OCI-LY7 (cell line): Measurements from ENCODE around the gene ZNF101. TPM values are rescaled to one million over a fixed set of nuclear protein-coding genes. Genes with fewer than 3 reads are reported as not detected.

Source experiments
- Bru-seq: library from RNA; stranded (reverse); fragments of 400-500 nt; gene quantifications from one replicate; lab custom pipeline; 2021; lab: Mats Ljungman, UMichigan
- BruChase-seq, 2 experiments: library from RNA; stranded (reverse); fragments of 400-500 nt; gene quantifications; one replicate each; lab custom pipeline; 2021; lab: Mats Ljungman, UMichigan
- BruUV-seq: library from RNA; stranded (reverse); fragments of 400-500 nt; replicated peaks from 2 replicates; lab custom pipeline; 2021; lab: Mats Ljungman, UMichigan
- CTCF ChIA-PET: fragments of 300-600 bp; sonication (Branson Sonifier 250); formaldehyde crosslinking; loops from one replicate; lab custom pipeline; 2022; ENCODE audit warnings: antibody characterized with exemption; ENCODE audit not compliant: unreplicated experiment; lab: Charles Lee
- POLR2A ChIA-PET: fragments of 300-600 bp; sonication (Branson Sonifier 250); formaldehyde crosslinking; loops from one replicate; lab custom pipeline; 2022; ENCODE audit warnings: antibody characterized with exemption; lab: Charles Lee
- DNase-seq: peaks from one replicate; pipeline ENCODE4 v3.0.0-alpha.2; 2015; ENCODE audit warnings: low spot score
- H2AFZ ChIP-seq: fragments of 200-600 bp; sonication (generic), shearing (Covaris generic); 2 replicates; pipeline ENCODE4 v1.6.1; 2014; ENCODE audit warnings: mild to moderate bottlenecking, antibody characterized with exemption, low read length, moderate library complexity
- H3K27ac ChIP-seq: fragments of 200-600 bp; sonication (generic); 2 replicates; pipeline ENCODE4 v1.5.1; 2014; ENCODE audit warnings: mixed run types, low read depth, mild to moderate bottlenecking, moderate library complexity, low read length, inconsistent platforms; ENCODE audit not compliant: poor library complexity, severe bottlenecking
- H3K36me3 ChIP-seq: fragments of 200-600 bp; sonication (generic); 2 replicates; pipeline ENCODE4 v1.6.1; 2014; ENCODE audit warnings: mild to moderate bottlenecking, antibody characterized with exemption, low read length, moderate library complexity, mixed read lengths; ENCODE audit not compliant: insufficient read depth
- H3K4me1 ChIP-seq: fragments of 200-600 bp; sonication (generic); 2 replicates; pipeline ENCODE4 v1.5.1; 2014; ENCODE audit warnings: mild to moderate bottlenecking, low read length; ENCODE audit not compliant: insufficient read depth, poor library complexity, severe bottlenecking
- H3K4me2 ChIP-seq: fragments of 200-600 bp; sonication (generic); 2 replicates; pipeline ENCODE4 v1.6.1; 2014; ENCODE audit warnings: mild to moderate bottlenecking, low read length
- H3K4me3 ChIP-seq: fragments of 200-600 bp; sonication (generic); 2 replicates; pipeline ENCODE4 v1.5.1; 2014; ENCODE audit warnings: mild to moderate bottlenecking, low read depth, low read length; ENCODE audit not compliant: poor library complexity, severe bottlenecking
- H3K79me2 ChIP-seq: fragments of 200-600 bp; sonication (generic); 2 replicates; pipeline ENCODE4 v1.6.1; 2016; ENCODE audit warnings: low read depth, mild to moderate bottlenecking, low read length, moderate library complexity, mixed read lengths; ENCODE audit not compliant: insufficient read depth
- H3K9me2 ChIP-seq: fragments of 200-600 bp; sonication (generic); 2 replicates; pipeline ENCODE4 v1.6.1; 2016; ENCODE audit warnings: mild to moderate bottlenecking, low read length, mixed read lengths; ENCODE audit not compliant: insufficient read depth
- H3K9me3 ChIP-seq: fragments of 200-600 bp; sonication (generic); 2 replicates; pipeline ENCODE4 v1.6.1; 2014; ENCODE audit warnings: mild to moderate bottlenecking, mixed run types, low read length, mixed read lengths
- H4K20me1 ChIP-seq: fragments of 200-600 bp; sonication (generic); 2 replicates; pipeline ENCODE4 v1.6.1; 2014; ENCODE audit warnings: mild to moderate bottlenecking, antibody characterized with exemption, low read length, moderate library complexity, mixed read lengths; ENCODE audit not compliant: insufficient read depth
- CTCF ChIP-seq: fragments of 200-600 bp; sonication (generic); conservative IDR thresholded peaks from 2 replicates; pipeline ENCODE4 v1.5.1; 2014; ENCODE audit warnings: mild to moderate bottlenecking, antibody characterized with exemption, low read length, moderate library complexity, mixed read lengths
- EZH2phosphoT487 ChIP-seq: fragments of 200-600 bp; sonication (generic); IDR thresholded peaks from 2 replicates; pipeline ENCODE4 v1.6.1; 2018; ENCODE audit warnings: low read depth, borderline replicate concordance, mild to moderate bottlenecking, mixed run types, antibody characterized with exemption, low read length, moderate library complexity, mixed read lengths
- intact Hi-C: fragments of 100-400 bp; cut with micrococcal nuclease; formaldehyde crosslinking; loops from one replicate; pipeline ENCODE4 v1.10.0; 2022; ENCODE audit not compliant: unreplicated experiment
- long read RNA-seq: library from polyadenylated mRNA; stranded (forward); transcript quantifications from one replicate; pipeline ENCODE4 v2.0.0, GENCODE V29; 2022
- total RNA-seq, 2 experiments: library from RNA; depleted of rRNA in 1 of 2; stranded (reverse); fragments of >200 nt in 1 of 2; shearing (Covaris generic) in 1 of 2; gene quantifications; 2 replicates each; pipeline ENCODE4 v1.2.3, GENCODE V29; 2014 to 2022

The ZNF101 gene
- 83.8 and 85.6 TPM in 2 replicates for total RNA-seq (2014; rRNA removed; shearing (Covaris generic))
- 66.6 and 87.0 TPM in 2 replicates for total RNA-seq (2022)
- percentile 94 among the genes with signal in this experiment for Bru-seq, nascent RNA
- percentile 96 among the genes with signal in this experiment for BruChase-seq, experiment 1, labeled RNA remaining after a 6-hour chase
- percentile 96 among the genes with signal in this experiment for BruChase-seq, experiment 2, labeled RNA remaining after a 2-hour chase
- long read RNA-seq, full-length matches to known transcripts = 8 of 14 reads
- long read RNA-seq, partial matches to known transcripts = 0 of 14 reads
- long read RNA-seq, other reads (novel, unspliced or antisense) = 6 of 14 reads

GRCh38 chr19:19668230-19669012 is at the start of gene ZNF101:
Gene ZNF101 (plus strand): TSS chr19:19668839. CDS start chr19:19668964, 125 bp downstream.
- Histone ChIP-seq H3K9me3 (no peaks in the 10 kb centered on the region; the same call in 1 of the 2 replicates), H3K27ac (peak within 1 kb of the TSS; percentile 97), H2AFZ (no peak within 1 kb of the TSS; the same call in 1 of the 2 replicates), H3K4me2 (peak within 1 kb of the TSS; percentile 96), H3K9me2 (no peaks in the 10 kb centered on the region), H3K4me3 (peak within 1 kb of the TSS; percentile 99), H3K79me2 (peaks cover 55% of the 10 kb centered on the region), H3K4me1 (peaks cover 44% of the 10 kb centered on the region), H4K20me1 (peaks cover 7% of the 10 kb centered on the region; the same call in 1 of the 2 replicates), H3K36me3 (peaks cover 39% of the 10 kb centered on the region)
- ChIA-PET CTCF (interaction anchor here (0.5 to 1.2 kb wide), 2 partner anchors 15 to 108 kb away, joined by 3 read pairs; no protein-coding TSS in a partner anchor), POLR2A (interaction anchor here (0.6 to 1.2 kb wide), 8 partner anchors 30 to 1472 kb away, joined by 3 to 5 read pairs (median 3); partner anchors contain the start of genes ZNF506 and ZNF93)
- no peak for TF ChIP-seq CTCF
- DNase-seq = peak; percentile 99
- intact Hi-C loops = loop anchor here (2.0 to 10.0 kb wide), 6 partner anchors 64 to 504 kb away; partner anchors contain the start of genes GATAD2A, ZNF14, ZNF506 and ZNF682
- BruUV-seq = no TSS peak

GRCh38 chr19:19619181-19619848 is 49.3 kb upstream of the ZNF101 start:
- H3K4me1 ChIP-seq = peaks cover 16% of the 10 kb centered on the region
- no peaks in the 10 kb centered on the region for H3K36me3 ChIP-seq
- intact Hi-C loops = no loop called here
- DNase-seq = no peak
- no TSS peak for BruUV-seq
- POLR2A ChIA-PET = interaction anchor here (0.6 kb wide), 1 partner anchor 12 kb away, joined by 3 read pairs; no protein-coding TSS in a partner anchor
- no peaks in the 10 kb centered on the region for H3K9me3 ChIP-seq
- no peak overlapping the region for H3K27ac ChIP-seq
- CTCF ChIA-PET = no interaction called here
- H3K4me3 ChIP-seq = peak overlapping the region; percentile 72
- H2AFZ ChIP-seq = no peak overlapping the region
- H3K9me2 ChIP-seq = no peaks in the 10 kb centered on the region
- TF ChIP-seq EZH2phosphoT487 (no peak), CTCF (no peak)
- no peaks in the 10 kb centered on the region for H4K20me1 ChIP-seq
- H3K79me2 ChIP-seq = no peaks in the 10 kb centered on the region
- peak overlapping the region; percentile 84 for H3K4me2 ChIP-seq
